KMS-11 (cell line): ENCODE data around the gene RASGRP2.
"Not testable (repeated sequence)": the region's sequence is repeated elsewhere in the genome, so short reads cannot be mapped to it uniquely, and the experiment has no call there.

Experiments
- H2AFZ ChIP-seq: fragments of 200-600 bp; sonication (generic); 2 replicates; pipeline ENCODE4 v1.6.1; 2016; ENCODE audit warnings: antibody characterized with exemption, mixed run types, low read depth
- H3K27ac ChIP-seq: fragments of 200-600 bp; sonication (generic); 2 replicates; pipeline ENCODE4 v1.6.1; 2016; ENCODE audit warnings: mild to moderate bottlenecking, mixed run types
- H3K27me3 ChIP-seq: fragments of 200-600 bp; sonication (generic); 2 replicates; pipeline ENCODE4 v1.6.1; 2017; ENCODE audit warnings: mild to moderate bottlenecking, low read depth, mixed run types, moderate library complexity; ENCODE audit not compliant: insufficient read depth
- H3K36me3 ChIP-seq: fragments of 200-600 bp; sonication (generic); 2 replicates; pipeline ENCODE4 v1.6.1; 2017; ENCODE audit warnings: mild to moderate bottlenecking, mixed run types; ENCODE audit not compliant: insufficient read depth
- H3K4me1 ChIP-seq: fragments of 200-600 bp; sonication (generic); 2 replicates; pipeline ENCODE4 v1.6.1; 2016; ENCODE audit warnings: mild to moderate bottlenecking, low read depth, mixed run types; ENCODE audit not compliant: poor library complexity, severe bottlenecking
- H3K4me2 ChIP-seq: fragments of 200-600 bp; sonication (generic); 2 replicates; pipeline ENCODE4 v1.7.0; 2016; ENCODE audit warnings: mild to moderate bottlenecking, mixed run types
- H3K4me3 ChIP-seq: fragments of 200-600 bp; sonication (generic); IDR thresholded peaks from 2 replicates; pipeline ENCODE4 v1.6.1; 2017; ENCODE audit warnings: low read depth, low read length, mixed read lengths; ENCODE audit not compliant: insufficient read depth
- H3K79me2 ChIP-seq: fragments of 200-600 bp; sonication (generic); 2 replicates; pipeline ENCODE4 v1.6.1; 2016; ENCODE audit warnings: low read depth, mixed run types; ENCODE audit not compliant: insufficient read depth
- H3K9ac ChIP-seq: fragments of 200-600 bp; sonication (generic); 2 replicates; pipeline ENCODE4 v1.6.1; 2016; ENCODE audit warnings: mild to moderate bottlenecking, mixed run types
- H4K20me1 ChIP-seq: fragments of 200-600 bp; sonication (generic); 2 replicates; pipeline ENCODE4 v1.6.1; 2016; ENCODE audit warnings: mild to moderate bottlenecking, mixed run types; ENCODE audit not compliant: insufficient read depth
- CTCF ChIP-seq: fragments of 200-600 bp; sonication (generic); conservative IDR thresholded peaks from 2 replicates; pipeline ENCODE4 v1.6.1; 2017; ENCODE audit warnings: low read depth, mild to moderate bottlenecking, antibody characterized with exemption, low read length, moderate library complexity, mixed read lengths

The RASGRP2 gene

GRCh38 chr11:64703048-64703447, 40.9 kb downstream of the RASGRP2 start:
- H3K4me3 ChIP-seq: no peak overlapping the region

GRCh38 chr11:64701956-64702355, 42.0 kb downstream of the RASGRP2 start:
- not testable (repeated sequence) for H3K4me2 ChIP-seq, H3K36me3 ChIP-seq, H2AFZ ChIP-seq

More at GRCh38 chr11:64703048-64703447, 40.9 kb downstream of the RASGRP2 start:
- H3K4me1 ChIP-seq: no peaks in the 10 kb centered on the region
- no peak overlapping the region for H3K9ac ChIP-seq
- H3K27ac ChIP-seq: no peak overlapping the region
- TF ChIP-seq CTCF: no peak
- no peak overlapping the region for H3K4me2 ChIP-seq
- no peaks in the 10 kb centered on the region for H3K36me3 ChIP-seq
- H3K27me3 ChIP-seq: peaks cover 65% of the 10 kb centered on the region
- H4K20me1 ChIP-seq: no peaks in the 10 kb centered on the region
- no peak overlapping the region for H2AFZ ChIP-seq
- H3K79me2 ChIP-seq: no peaks in the 10 kb centered on the region

GRCh38 chr11:64698427-64698826, 45.5 kb downstream of the RASGRP2 start:
- no peak overlapping the region for H3K4me2 ChIP-seq
- H2AFZ ChIP-seq: no peak overlapping the region
- H3K27ac ChIP-seq: no peak overlapping the region
- no peak overlapping the region for H3K4me3 ChIP-seq
- no peaks in the 10 kb centered on the region for H3K79me2 ChIP-seq
- no peak overlapping the region for H3K9ac ChIP-seq
- no peaks in the 10 kb centered on the region for H4K20me1 ChIP-seq
- TF ChIP-seq CTCF: no peak
- peaks cover 74% of the 10 kb centered on the region for H3K27me3 ChIP-seq
- H3K36me3 ChIP-seq: no peaks in the 10 kb centered on the region
- H3K4me1 ChIP-seq: no peaks in the 10 kb centered on the region

More at GRCh38 chr11:64701956-64702355, 42.0 kb downstream of the RASGRP2 start:
- not testable (repeated sequence) for H3K27ac ChIP-seq, H3K9ac ChIP-seq, H3K4me1 ChIP-seq, H4K20me1 ChIP-seq, H3K4me3 ChIP-seq, H3K79me2 ChIP-seq
- H3K27me3 ChIP-seq: peaks cover 65% of the 10 kb centered on the region

GRCh38 chr11:64697663-64698375, 46.1 kb downstream of the RASGRP2 start:
- no peaks in the 10 kb centered on the region for H3K79me2 ChIP-seq
- no peak overlapping the region for H3K4me2 ChIP-seq
- peaks cover 75% of the 10 kb centered on the region for H3K27me3 ChIP-seq
- no peak for TF ChIP-seq CTCF
- H4K20me1 ChIP-seq: no peaks in the 10 kb centered on the region
- no peak overlapping the region for H3K4me3 ChIP-seq
- H3K4me1 ChIP-seq: no peaks in the 10 kb centered on the region
- no peaks in the 10 kb centered on the region for H3K36me3 ChIP-seq
- H3K27ac ChIP-seq: no peak overlapping the region
- no peak overlapping the region for H2AFZ ChIP-seq
- no peak overlapping the region for H3K9ac ChIP-seq

GRCh38 chr11:64696045-64696444, 47.9 kb downstream of the RASGRP2 start:
- H3K27me3 ChIP-seq: peaks cover 86% of the 10 kb centered on the region

More at GRCh38 chr11:64696045-64696444, 47.9 kb downstream of the RASGRP2 start:
- Histone ChIP-seq H3K27ac (no peak overlapping the region), H3K4me2 (no peak overlapping the region), H3K36me3 (no peaks in the 10 kb centered on the region), H3K79me2 (no peaks in the 10 kb centered on the region), H2AFZ (no peak overlapping the region), H4K20me1 (no peaks in the 10 kb centered on the region), H3K4me1 (no peaks in the 10 kb centered on the region), H3K9ac (no peak overlapping the region), H3K4me3 (no peak overlapping the region)
- no peak for TF ChIP-seq CTCF
